HEK293T (cell line): ENCODE measurements around the gene TMEM161A.

Experiments used
- CTCF ChIA-PET: fragments of 350-600 bp; formaldehyde crosslinking; extraction: SDS; loops from one replicate; lab custom pipeline; 2021; ENCODE audit warnings: antibody characterized with exemption, inconsistent platforms; lab: Yijun Ruan, JAX
- POLR2A ChIA-PET: fragments of 350-600 bp; formaldehyde crosslinking; extraction: SDS; loops from one replicate; lab custom pipeline; 2020; ENCODE audit warnings: antibody characterized with exemption, inconsistent platforms; lab: Yijun Ruan, JAX
- DNase-seq: peaks from one replicate; pipeline ENCODE4 v3.0.0; 2012; ENCODE audit warnings: mixed read lengths; ENCODE audit errors: extremely low spot score
- ARNT ChIP-seq: fragments of 450-650 bp; IDR thresholded peaks from 2 replicates; pipeline ENCODE4 v1.6.1; 2017; ENCODE audit warnings: mild to moderate bottlenecking
- BHLHE40 ChIP-seq: fragments of 450-650 bp; IDR thresholded peaks from 2 replicates; pipeline ENCODE4 v1.6.1; 2016; ENCODE audit warnings: mild to moderate bottlenecking, moderate library complexity, borderline replicate concordance
- CTBP1 ChIP-seq: fragments of 450-650 bp; IDR thresholded peaks from 2 replicates; pipeline ENCODE4 v1.6.1; 2016; ENCODE audit warnings: borderline replicate concordance
- ELF4 ChIP-seq: fragments of 450-650 bp; IDR thresholded peaks from 2 replicates; pipeline ENCODE4 v1.6.1; 2017; ENCODE audit warnings: antibody characterized with exemption
- FOXA1 ChIP-seq: fragments of 450-650 bp; IDR thresholded peaks from 2 replicates; pipeline ENCODE4 v1.6.1; 2016; ENCODE audit warnings: mild to moderate bottlenecking
- FOXK2 ChIP-seq: fragments of 450-650 bp; IDR thresholded peaks from 2 replicates; pipeline ENCODE4 v1.6.1; 2016; ENCODE audit warnings: mild to moderate bottlenecking
- FOXM1 ChIP-seq: fragments of 450-650 bp; IDR thresholded peaks from 2 replicates; pipeline ENCODE4 v1.6.1; 2017; ENCODE audit warnings: mild to moderate bottlenecking, borderline replicate concordance
- HDGF ChIP-seq: fragments of 450-650 bp; IDR thresholded peaks from 2 replicates; pipeline ENCODE4 v1.6.1; 2017; ENCODE audit warnings: antibody characterized with exemption, borderline replicate concordance
- L3MBTL2 ChIP-seq: fragments of 450-650 bp; conservative IDR thresholded peaks from 2 replicates; pipeline ENCODE4 v1.6.1; 2016; ENCODE audit warnings: mild to moderate bottlenecking
- LEF1 ChIP-seq: fragments of 450-650 bp; IDR thresholded peaks from 2 replicates; pipeline ENCODE4 v1.6.1; 2017; ENCODE audit warnings: mild to moderate bottlenecking, borderline replicate concordance
- NFRKB ChIP-seq: fragments of 450-650 bp; IDR thresholded peaks from 2 replicates; pipeline ENCODE4 v1.6.1; 2016; ENCODE audit warnings: mild to moderate bottlenecking, moderate library complexity
- PKNOX1 ChIP-seq: fragments of 450-650 bp; IDR thresholded peaks from 2 replicates; pipeline ENCODE4 v1.6.1; 2016
- SP1 ChIP-seq: fragments of 450-650 bp; IDR thresholded peaks from 2 replicates; pipeline ENCODE4 v1.6.1; 2017
- SUZ12 ChIP-seq: fragments of 450-650 bp; IDR thresholded peaks from 2 replicates; pipeline ENCODE4 v1.6.1; 2016; ENCODE audit warnings: mild to moderate bottlenecking
- TARDBP ChIP-seq: fragments of 450-650 bp; IDR thresholded peaks from 2 replicates; pipeline ENCODE4 v1.6.1; 2016
- ZNF384 ChIP-seq: fragments of 450-650 bp; IDR thresholded peaks from 2 replicates; pipeline ENCODE4 v1.6.1; 2016

Gene TMEM161A

GRCh38 chr19:19169236-19170052 is 31.2 kb upstream of the TMEM161A start:
- DNase-seq = no peak
- ChIA-PET CTCF (interaction anchor here (0.6 to 1.1 kb wide), 2 partner anchors 13 to 34 kb away, joined by 3 read pairs; partner anchors contain the start of gene NR2C2AP), POLR2A (interaction anchor here (1.0 to 1.4 kb wide), 3 partner anchors 14 to 346 kb away, joined by 3 to 4 read pairs (median 3); partner anchors contain the start of gene NDUFA13)
- no peak for TF ChIP-seq FOXK2
- no peak for TF ChIP-seq NFRKB
- TF ChIP-seq HDGF = no peak
- TF ChIP-seq CTBP1 = no peak
- TF ChIP-seq BHLHE40 = no peak

- CTCF ChIA-PET = interaction anchor here (0.7 kb wide), 1 partner anchor 575 kb away, joined by 3 read pairs; no protein-coding TSS in a partner anchor
- DNase-seq = no peak
- TF ChIP-seq SP1 = no peak
- no peak for TF ChIP-seq BHLHE40
- TF ChIP-seq TARDBP = no peak
- no peak for TF ChIP-seq NFRKB
- no peak for TF ChIP-seq ZNF384
- TF ChIP-seq PKNOX1 = no peak
- no peak for TF ChIP-seq FOXA1
- TF ChIP-seq CTBP1 = no peak
- TF ChIP-seq ELF4 = no peak
- TF ChIP-seq ARNT = no peak
- no peak for TF ChIP-seq HDGF
- TF ChIP-seq LEF1 = no peak
- no peak for TF ChIP-seq L3MBTL2
- TF ChIP-seq FOXM1 = no peak
- TF ChIP-seq SUZ12 = no peak
- no peak for TF ChIP-seq FOXK2
- POLR2A ChIA-PET = no interaction called here
Observed at GRCh38 chr19:19167612-19168011, 29.3 kb upstream of the TMEM161A start.

GRCh38 chr19:19165396-19165795 is 27.1 kb upstream of the TMEM161A start:
- POLR2A ChIA-PET = no interaction called here
- TF ChIP-seq L3MBTL2 = no peak
- TF ChIP-seq ZNF384 = no peak
- TF ChIP-seq FOXK2 = no peak
- TF ChIP-seq BHLHE40 = no peak
- TF ChIP-seq NFRKB = no peak
- no peak for TF ChIP-seq ELF4
- TF ChIP-seq FOXA1 = no peak
- TF ChIP-seq CTBP1 = no peak
- no peak for TF ChIP-seq PKNOX1
- TF ChIP-seq TARDBP = no peak
- no peak for TF ChIP-seq LEF1
- no peak for TF ChIP-seq ARNT
- no peak for TF ChIP-seq HDGF
- CTCF ChIA-PET = no interaction called here
- no peak for DNase-seq

- CTCF ChIA-PET = no interaction called here
- DNase-seq = no peak
- POLR2A ChIA-PET = no interaction called here
- no peak for TF ChIP-seq CTBP1
- no peak for TF ChIP-seq SP1
- no peak for TF ChIP-seq TARDBP
- TF ChIP-seq FOXK2 = no peak
- TF ChIP-seq L3MBTL2 = no peak
- no peak for TF ChIP-seq HDGF
- TF ChIP-seq ARNT = no peak
- TF ChIP-seq FOXM1 = no peak
- TF ChIP-seq NFRKB = no peak
- TF ChIP-seq ZNF384 = no peak
- no peak for TF ChIP-seq BHLHE40
Observed at GRCh38 chr19:19162495-19162894, 24.2 kb upstream of the TMEM161A start.

- POLR2A ChIA-PET = no interaction called here
- no peak for TF ChIP-seq ZNF384
- no peak for TF ChIP-seq HDGF
- no peak for TF ChIP-seq SUZ12
- no peak for TF ChIP-seq NFRKB
- CTCF ChIA-PET = no interaction called here
- no peak for DNase-seq
Observed at GRCh38 chr19:19160461-19161035, 22.3 kb upstream of the TMEM161A start.

GRCh38 chr19:19159534-19159933 is 21.3 kb upstream of the TMEM161A start:
- ChIA-PET POLR2A (no interaction called here), CTCF (no interaction called here)
- no peak for DNase-seq
- TF ChIP-seq FOXM1 = no peak
- TF ChIP-seq LEF1 = no peak
- no peak for TF ChIP-seq PKNOX1
